Endodermal cell (in vitro differentiated cells): ENCODE results near the gene MRPS18C. TPM values are rescaled to one million over a fixed set of nuclear protein-coding genes. Genes with fewer than 3 reads are reported as not detected.

Source experiments
- DNase-seq: peaks from one replicate; pipeline ENCODE4 v3.0.0-alpha.2; 2017
- H3K27ac ChIP-seq: 2 replicates; pipeline ENCODE4 v1.5.1; 2013; ENCODE audit warnings: mild to moderate bottlenecking, low read depth, low read length, moderate library complexity
- H3K27me3 ChIP-seq: 2 replicates; pipeline ENCODE4 v1.6.1; 2013; ENCODE audit warnings: mild to moderate bottlenecking, low read length, moderate library complexity; ENCODE audit not compliant: insufficient read depth, control insufficient read depth, poor library complexity, severe bottlenecking
- H3K36me3 ChIP-seq: 2 replicates; pipeline ENCODE4 v1.7.0; 2013; ENCODE audit warnings: mild to moderate bottlenecking, low read length, moderate library complexity; ENCODE audit not compliant: control insufficient read depth, insufficient read depth
- H3K4me1 ChIP-seq: one replicate; pipeline ENCODE4 v1.7.0; 2013; ENCODE audit warnings: low read length; ENCODE audit not compliant: control insufficient read depth, insufficient read depth
- H3K4me3 ChIP-seq: 2 replicates; pipeline ENCODE4 v1.5.1; 2013; ENCODE audit warnings: mild to moderate bottlenecking, low read length, moderate library complexity
- H3K9ac ChIP-seq: 2 replicates; pipeline ENCODE4 v1.6.1; 2013; ENCODE audit warnings: mild to moderate bottlenecking, low read length, moderate library complexity; ENCODE audit not compliant: poor library complexity, severe bottlenecking; ENCODE audit errors: extremely low read depth
- H3K9me3 ChIP-seq: 2 replicates; pipeline ENCODE4 v1.6.1; 2013; ENCODE audit warnings: mild to moderate bottlenecking, low read length, moderate library complexity; ENCODE audit not compliant: control insufficient read depth
- H3K27ac Mint-ChIP-seq: 2 replicates; pipeline ENCODE4 v1.8.0; 2020; ENCODE audit warnings: mixed read lengths
- H3K27me3 Mint-ChIP-seq: 2 replicates; pipeline ENCODE4 v1.8.0; 2021; ENCODE audit warnings: mild to moderate bottlenecking, mixed read lengths; ENCODE audit not compliant: insufficient read depth
- H3K36me3 Mint-ChIP-seq: 2 replicates; pipeline ENCODE4 v1.8.0; 2020; ENCODE audit warnings: low read depth, mixed read lengths
- H3K4me1 Mint-ChIP-seq: 2 replicates; pipeline ENCODE4 v1.8.0; 2020; ENCODE audit warnings: mixed read lengths
- H3K4me3 Mint-ChIP-seq: 2 replicates; pipeline ENCODE4 v1.8.0; 2020; ENCODE audit warnings: mild to moderate bottlenecking, moderate library complexity, mixed read lengths
- H3K9me3 Mint-ChIP-seq: 2 replicates; pipeline ENCODE4 v1.8.0; 2020; ENCODE audit warnings: mild to moderate bottlenecking, mixed read lengths
- WGBS, 2 experiments: methylation state at CpG; one replicate each; pipeline versions ENCODE4 v1.1.5 to v1.1.7; 2013; ENCODE audit warnings: missing lambda C conversion rate in 2 of 2, mixed read lengths in 1 of 2; ENCODE audit not compliant: insufficient coverage in 1 of 2, insufficient read length in 1 of 2; 5-methylcytosine and 5-hydroxymethylcytosine counted together
- total RNA-seq, 2 donors: library from RNA; stranded (reverse); fragmentation: NEBNext Ultra II Directional in 1 of 2; extraction: Animal tissue kit (Norgen Biotek cat#: 25700) in 1 of 2; gene quantifications; 2 replicates in 1 of 2; 3 replicates in 1 of 2; pipeline ENCODE4 v1.2.1, GENCODE V29; 2021
- TF ChIP-seq, protein P1 (sequence below): fragments of 200-600 bp; sonication (generic); conservative IDR thresholded peaks from 2 replicates; pipeline ENCODE4 v1.5.0; 2021; ENCODE audit warnings: antibody characterized with exemption, mild to moderate bottlenecking

Gene MRPS18C
- total RNA-seq, 2 donors from 2014 or later = 62.3 to 63.0 TPM

DNA sequence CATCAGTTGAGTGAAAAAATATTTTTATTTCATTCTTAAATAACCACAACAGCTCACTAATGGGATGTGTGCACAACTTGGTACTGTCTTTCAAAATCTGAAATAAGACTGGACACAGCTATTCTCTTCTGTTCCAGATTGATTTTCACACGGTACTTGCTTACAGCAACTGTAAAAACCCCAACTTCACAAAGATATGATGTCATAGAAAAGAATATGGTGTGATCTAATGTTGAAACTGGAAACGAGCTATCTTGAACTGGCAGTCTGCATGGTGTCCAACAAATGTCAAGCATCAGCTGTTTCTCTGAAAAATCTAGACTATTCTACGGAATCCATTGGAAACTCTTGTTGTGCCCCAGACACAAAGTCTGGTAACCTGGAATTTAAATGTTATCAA, 15.0 kb upstream of the MRPS18C start:
- no peak overlapping the region for H3K9ac ChIP-seq
- Mint-ChIP-seq H3K36me3 (peaks cover 2% of the 10 kb centered on the region), H3K9me3 (no peaks in the 10 kb centered on the region), H3K27ac (no peak overlapping the region), H3K27me3 (no peaks in the 10 kb centered on the region), H3K4me3 (no peak overlapping the region), H3K4me1 (no peaks in the 10 kb centered on the region)
- no peaks in the 10 kb centered on the region for H3K9me3 ChIP-seq
- DNase-seq = no peak
- WGBS, 2 experiments = 92 to 100% methylated on average over 1 to 3 of the region's 3 CpGs
- no peaks in the 10 kb centered on the region for H3K27me3 ChIP-seq
- peaks cover 11% of the 10 kb centered on the region for H3K36me3 ChIP-seq
- H3K27ac ChIP-seq = no peak overlapping the region
- TF ChIP-seq, protein P1, sequence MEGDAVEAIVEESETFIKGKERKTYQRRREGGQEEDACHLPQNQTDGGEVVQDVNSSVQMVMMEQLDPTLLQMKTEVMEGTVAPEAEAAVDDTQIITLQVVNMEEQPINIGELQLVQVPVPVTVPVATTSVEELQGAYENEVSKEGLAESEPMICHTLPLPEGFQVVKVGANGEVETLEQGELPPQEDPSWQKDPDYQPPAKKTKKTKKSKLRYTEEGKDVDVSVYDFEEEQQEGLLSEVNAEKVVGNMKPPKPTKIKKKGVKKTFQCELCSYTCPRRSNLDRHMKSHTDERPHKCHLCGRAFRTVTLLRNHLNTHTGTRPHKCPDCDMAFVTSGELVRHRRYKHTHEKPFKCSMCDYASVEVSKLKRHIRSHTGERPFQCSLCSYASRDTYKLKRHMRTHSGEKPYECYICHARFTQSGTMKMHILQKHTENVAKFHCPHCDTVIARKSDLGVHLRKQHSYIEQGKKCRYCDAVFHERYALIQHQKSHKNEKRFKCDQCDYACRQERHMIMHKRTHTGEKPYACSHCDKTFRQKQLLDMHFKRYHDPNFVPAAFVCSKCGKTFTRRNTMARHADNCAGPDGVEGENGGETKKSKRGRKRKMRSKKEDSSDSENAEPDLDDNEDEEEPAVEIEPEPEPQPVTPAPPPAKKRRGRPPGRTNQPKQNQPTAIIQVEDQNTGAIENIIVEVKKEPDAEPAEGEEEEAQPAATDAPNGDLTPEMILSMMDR = no peak
- no peak overlapping the region for H3K4me3 ChIP-seq
- H3K4me1 ChIP-seq = no peaks in the 10 kb centered on the region

DNA sequence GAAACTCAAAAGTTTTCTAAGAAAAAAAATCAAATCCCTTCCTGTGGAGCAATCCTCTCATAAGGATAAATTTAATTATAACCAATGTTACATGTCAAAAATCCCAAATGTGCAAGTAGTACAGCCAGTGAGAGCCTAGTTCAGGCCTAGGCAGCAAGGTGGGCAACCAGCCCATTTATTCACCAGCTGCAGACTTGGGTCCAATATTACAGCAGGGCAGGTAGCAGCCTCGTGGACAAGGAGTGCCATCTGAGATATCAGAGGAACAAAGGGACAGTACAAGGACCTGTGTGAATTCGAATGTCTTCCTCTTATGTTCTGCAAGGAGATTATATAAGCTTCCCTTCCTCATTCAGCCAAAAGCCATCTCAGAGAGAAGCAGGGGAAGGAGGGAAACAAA, 6.8 kb upstream of the MRPS18C start:
- Mint-ChIP-seq H3K27me3 (no peaks in the 10 kb centered on the region), H3K36me3 (peaks cover 19% of the 10 kb centered on the region), H3K4me3 (no peak overlapping the region), H3K9me3 (no peaks in the 10 kb centered on the region), H3K4me1 (no peaks in the 10 kb centered on the region), H3K27ac (no peak overlapping the region)
- no peak overlapping the region for H3K27ac ChIP-seq
- WGBS, 2 experiments = 83 to 84% methylated on average over 2 of the region's 2 CpGs
- no peaks in the 10 kb centered on the region for H3K27me3 ChIP-seq
- TF ChIP-seq, protein P1 = no peak
- no peak for DNase-seq
- no peaks in the 10 kb centered on the region for H3K4me1 ChIP-seq
- peaks cover 23% of the 10 kb centered on the region for H3K36me3 ChIP-seq
- H3K9ac ChIP-seq = no peak overlapping the region
- no peak overlapping the region for H3K4me3 ChIP-seq
- no peaks in the 10 kb centered on the region for H3K9me3 ChIP-seq

DNA sequence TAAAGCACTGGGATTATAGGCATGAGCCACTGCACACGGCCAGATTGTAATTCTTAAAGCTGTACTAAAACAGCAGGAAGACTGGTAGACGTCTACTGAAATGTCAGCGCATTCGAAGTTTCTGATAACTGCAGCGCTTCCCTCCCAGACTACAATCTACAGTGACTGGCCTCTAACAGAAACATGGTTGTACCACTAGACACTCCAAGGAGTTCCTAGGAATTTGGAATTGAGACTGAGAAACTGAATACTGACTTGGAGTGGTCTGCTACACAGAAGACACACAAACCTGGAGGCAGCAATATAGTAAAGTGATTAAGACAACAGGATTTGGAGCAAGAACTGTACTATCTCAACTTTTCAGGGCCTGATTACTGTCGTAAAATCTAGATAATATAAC, 1.2 kb upstream of the MRPS18C start:
- Histone ChIP-seq H3K4me1 (no peaks in the 10 kb centered on the region), H3K36me3 (peaks cover 47% of the 10 kb centered on the region), H3K9me3 (no peaks in the 10 kb centered on the region), H3K4me3 (peak overlapping the region; percentile 95), H3K27ac (no peak overlapping the region), H3K27me3 (no peaks in the 10 kb centered on the region), H3K9ac (peak overlapping the region; percentile 84)
- DNase-seq = no peak
- no peaks in the 10 kb centered on the region for H3K9me3 Mint-ChIP-seq
- peak overlapping the region; percentile 99 for H3K4me3 Mint-ChIP-seq
- H3K27me3 Mint-ChIP-seq = no peaks in the 10 kb centered on the region
- TF ChIP-seq, protein P1 = no peak
- peaks cover 5% of the 10 kb centered on the region for H3K4me1 Mint-ChIP-seq
- H3K27ac Mint-ChIP-seq = no peak overlapping the region
- peaks cover 38% of the 10 kb centered on the region for H3K36me3 Mint-ChIP-seq
- 87 to 93% methylated on average over 6 of the region's 6 CpGs for WGBS, 2 experiments
